Calu3 (cell line): ENCODE measurements around the gene IL22. TPM values are rescaled to one million over a fixed set of nuclear protein-coding genes. Genes with fewer than 3 reads are reported as not detected.

ENCODE experiments used
- BruUV-seq: library from RNA; stranded (reverse); fragments of 400-500 nt; replicated peaks from 2 replicates; lab custom pipeline; 2021; lab: Mats Ljungman, UMichigan
- CTCF ChIA-PET: fragments of 300-600 bp; sonication (Branson Sonifier 250); formaldehyde crosslinking; loops from one replicate; lab custom pipeline; 2022; ENCODE audit warnings: antibody characterized with exemption; lab: Charles Lee
- DNase-seq: peaks from one replicate; pipeline ENCODE4 v3.0.0; 2022
- H3K27ac Mint-ChIP-seq: one replicate; pipeline ENCODE4 v1.8.0; 2022; ENCODE audit warnings: mixed read lengths; ENCODE audit not compliant: unreplicated experiment
- H3K27me3 Mint-ChIP-seq: one replicate; pipeline ENCODE4 v1.8.0; 2022; ENCODE audit warnings: mixed read lengths; ENCODE audit not compliant: unreplicated experiment
- H3K36me3 Mint-ChIP-seq: one replicate; pipeline ENCODE4 v1.8.0; 2022; ENCODE audit warnings: mild to moderate bottlenecking, moderate library complexity, mixed read lengths; ENCODE audit not compliant: insufficient read depth, unreplicated experiment
- H3K4me1 Mint-ChIP-seq: one replicate; pipeline ENCODE4 v1.8.0; 2022; ENCODE audit warnings: mild to moderate bottlenecking, low read depth, mixed read lengths; ENCODE audit not compliant: unreplicated experiment
- H3K4me3 Mint-ChIP-seq: one replicate; pipeline ENCODE4 v1.8.0; 2022; ENCODE audit warnings: mild to moderate bottlenecking, low read depth, moderate library complexity, mixed read lengths; ENCODE audit not compliant: unreplicated experiment
- H3K9me3 Mint-ChIP-seq: one replicate; pipeline ENCODE4 v1.8.0; 2022; ENCODE audit warnings: low read depth, mixed read lengths; ENCODE audit not compliant: unreplicated experiment
- CTCF ChIP-seq: fragments of 200-600 bp; IDR thresholded peaks from one replicate; pipeline ENCODE4 v1.8.0; 2022; ENCODE audit warnings: antibody characterized with exemption; ENCODE audit not compliant: unreplicated experiment
- intact Hi-C: fragments of 100-400 bp; cut with micrococcal nuclease; formaldehyde crosslinking; loops from one replicate; pipeline ENCODE4 v1.10.0; 2022; ENCODE audit not compliant: unreplicated experiment
- total RNA-seq: library from RNA; stranded (reverse); gene quantifications from 2 replicates; pipeline ENCODE4 v1.2.3, GENCODE V29; 2022

IL22 gene
- total RNA-seq, 1 experiment from 2014 or later, result not detected

- no peaks in the 10 kb centered on the region for H3K9me3 Mint-ChIP-seq
- no peak for DNase-seq
- no TSS peak for BruUV-seq
- H3K36me3 Mint-ChIP-seq, result no peaks in the 10 kb centered on the region
- H3K27me3 Mint-ChIP-seq, result peaks cover 64% of the 10 kb centered on the region
- CTCF ChIA-PET, result no interaction called here
- intact Hi-C loops, result no loop called here
- H3K27ac Mint-ChIP-seq, result no peak overlapping the region
- no peak for TF ChIP-seq CTCF
- H3K4me3 Mint-ChIP-seq, result no peak overlapping the region
- H3K4me1 Mint-ChIP-seq, result no peaks in the 10 kb centered on the region
Observed at GRCh38 chr12:68206446-68206845, 47.0 kb downstream of the IL22 start.

DNA sequence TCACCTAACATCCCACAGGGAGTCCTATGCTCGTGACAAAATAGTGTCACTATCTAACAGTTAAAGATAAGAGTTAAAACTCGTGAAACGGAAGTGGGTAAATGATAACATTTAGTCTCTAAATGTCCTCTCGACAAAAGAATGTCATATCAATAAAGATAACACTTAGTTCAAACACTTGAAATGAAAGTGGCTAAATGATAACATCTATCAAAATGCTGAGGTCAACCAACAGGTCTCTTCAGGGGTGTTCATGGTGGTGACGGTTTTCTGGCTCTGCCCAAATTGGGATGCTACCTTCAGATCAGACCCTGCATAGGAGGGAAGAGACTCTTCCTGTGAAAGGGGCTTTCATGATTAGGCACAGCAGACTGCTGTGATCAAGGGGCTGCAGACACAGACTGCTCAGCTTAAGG is 49.9 kb downstream of the IL22 start:
- H3K36me3 Mint-ChIP-seq, result no peaks in the 10 kb centered on the region
- CTCF ChIA-PET, result no interaction called here
- no peaks in the 10 kb centered on the region for H3K9me3 Mint-ChIP-seq
- H3K4me1 Mint-ChIP-seq, result no peaks in the 10 kb centered on the region
- intact Hi-C loops, result no loop called here
- no peak for TF ChIP-seq CTCF
- H3K27me3 Mint-ChIP-seq, result peaks cover 65% of the 10 kb centered on the region
- DNase-seq, result no peak
- H3K4me3 Mint-ChIP-seq, result no peak overlapping the region
- H3K27ac Mint-ChIP-seq, result no peak overlapping the region
- BruUV-seq, result no TSS peak

DNA sequence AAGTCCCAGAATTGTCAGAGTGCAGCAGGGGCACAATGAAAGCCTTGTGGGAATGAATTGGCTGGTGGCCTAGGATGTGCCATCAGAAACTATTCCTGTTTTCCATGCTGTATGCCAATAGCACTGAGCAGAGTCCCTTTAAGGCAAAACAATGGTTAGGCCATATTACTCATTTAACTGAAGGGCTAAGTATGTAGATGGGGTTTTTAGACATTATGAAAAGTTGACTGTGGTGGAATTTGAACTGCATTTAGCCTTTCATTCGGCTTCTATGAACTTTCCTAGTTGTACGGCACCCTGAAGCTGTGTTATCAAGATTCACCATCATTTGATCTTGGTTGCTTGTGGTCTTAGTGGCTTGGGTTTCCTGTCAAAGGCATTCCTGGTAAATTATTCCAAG is 52.5 kb downstream of the IL22 start:
- H3K36me3 Mint-ChIP-seq, result no peaks in the 10 kb centered on the region
- no peaks in the 10 kb centered on the region for H3K9me3 Mint-ChIP-seq
- H3K27me3 Mint-ChIP-seq, result peaks cover 48% of the 10 kb centered on the region
- no peak for DNase-seq
- no peaks in the 10 kb centered on the region for H3K4me1 Mint-ChIP-seq
- no peak overlapping the region for H3K4me3 Mint-ChIP-seq
- no peak overlapping the region for H3K27ac Mint-ChIP-seq
- CTCF ChIA-PET, result interaction anchor here (0.5 kb wide), 1 partner anchor 538 kb away, joined by 4 read pairs; no protein-coding TSS in a partner anchor
- intact Hi-C loops, result no loop called here
- no peak for TF ChIP-seq CTCF
- BruUV-seq, result no TSS peak

DNA sequence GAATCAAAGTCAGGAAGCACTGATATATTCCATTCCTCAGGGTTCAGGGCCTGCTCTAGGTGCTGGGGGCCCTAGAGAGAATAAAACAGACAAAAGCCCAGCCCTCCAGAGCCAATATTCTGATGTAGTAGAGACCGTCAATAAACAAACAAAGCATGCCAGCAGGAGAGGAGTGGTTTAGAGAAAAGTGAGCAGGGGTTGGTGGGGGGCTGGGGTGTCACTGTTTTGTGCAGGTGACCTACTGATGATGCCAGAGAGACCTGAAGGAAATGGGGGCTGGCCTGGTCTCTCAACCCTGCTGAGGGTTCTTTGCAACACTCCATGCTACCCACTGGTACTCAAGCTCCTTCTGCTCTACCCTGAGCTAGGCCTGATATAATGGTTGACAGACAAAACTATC is 54.3 kb downstream of the IL22 start:
- H3K4me3 Mint-ChIP-seq, result no peak overlapping the region
- H3K9me3 Mint-ChIP-seq, result no peaks in the 10 kb centered on the region
- H3K36me3 Mint-ChIP-seq, result no peaks in the 10 kb centered on the region
- intact Hi-C loops, result no loop called here
- CTCF ChIA-PET, result no interaction called here
- H3K27me3 Mint-ChIP-seq, result peaks cover 45% of the 10 kb centered on the region
- no peak for TF ChIP-seq CTCF
- no TSS peak for BruUV-seq
- H3K4me1 Mint-ChIP-seq, result no peaks in the 10 kb centered on the region
- H3K27ac Mint-ChIP-seq, result no peak overlapping the region
- DNase-seq, result no peak
